Measurements from ENCODE around the gene DNAJC8.

DNAJC8 gene

DNA sequence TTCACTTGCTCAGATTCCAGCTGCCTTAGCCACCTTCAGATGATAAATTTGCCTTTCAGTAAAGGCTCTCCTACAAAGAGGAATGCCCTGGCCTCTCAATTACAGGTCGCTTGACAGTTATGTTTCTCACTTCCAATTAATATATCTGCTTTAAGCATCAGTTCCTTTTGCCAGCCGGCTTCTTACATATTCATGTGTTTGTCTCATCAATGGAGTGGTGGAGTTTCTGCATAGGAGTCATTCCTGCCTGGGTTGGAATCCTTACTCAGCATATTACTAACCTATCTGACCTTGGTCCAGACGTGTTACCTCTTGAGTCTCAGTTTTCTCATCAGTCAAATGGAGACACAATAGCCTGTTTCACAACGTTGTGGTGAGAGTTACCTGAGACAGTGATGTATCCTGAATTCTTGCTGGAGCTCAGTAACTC, 17.1 kb upstream of the DNAJC8 start:
- DNase-seq (ENCODE audit: low read depth in 2 of 3, low spot score in 2 of 3), result no peak

DNA sequence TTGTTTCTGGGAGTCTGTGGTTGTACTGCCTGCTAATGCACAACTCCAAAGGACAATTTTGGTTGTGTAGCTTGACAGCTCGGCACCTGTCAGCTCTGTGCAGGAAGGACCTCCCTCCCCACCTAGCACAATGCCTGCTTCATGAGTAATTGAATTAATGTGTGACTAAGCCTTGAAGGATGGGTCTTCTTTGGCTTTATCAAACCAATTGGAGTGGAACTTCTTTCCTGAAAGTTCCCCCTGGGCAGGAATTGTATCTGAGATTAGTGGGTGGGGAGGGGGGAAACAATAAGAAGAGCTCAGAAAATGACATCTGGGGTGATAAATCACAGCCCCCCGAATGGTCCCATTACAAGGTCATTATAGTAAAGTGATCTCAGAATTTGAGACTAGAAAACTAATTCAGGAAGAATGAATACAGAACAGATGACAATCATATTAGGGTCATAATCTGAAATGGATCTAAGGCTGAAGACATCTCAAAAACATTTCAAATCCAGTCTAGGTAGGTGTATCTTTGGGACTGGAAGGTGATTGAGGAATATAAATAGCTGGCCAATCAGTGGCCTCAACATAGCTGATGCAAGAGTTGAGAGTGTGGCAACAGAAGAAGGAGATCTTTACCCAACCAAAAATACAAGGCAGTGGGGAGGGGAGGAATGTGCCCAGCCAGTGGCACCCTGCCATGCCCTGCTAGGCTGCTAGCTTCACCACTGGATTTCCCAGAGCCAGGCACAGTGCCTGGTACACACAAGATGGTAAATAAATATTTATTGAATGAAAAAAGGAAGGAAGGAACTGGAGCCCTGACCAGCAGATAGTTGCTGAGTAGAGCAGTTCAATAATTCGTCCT, 16.4 kb upstream of the DNAJC8 start:
- no peak for DNase-seq (ENCODE audit: low read depth in 2 of 3, low spot score in 2 of 3)

DNA sequence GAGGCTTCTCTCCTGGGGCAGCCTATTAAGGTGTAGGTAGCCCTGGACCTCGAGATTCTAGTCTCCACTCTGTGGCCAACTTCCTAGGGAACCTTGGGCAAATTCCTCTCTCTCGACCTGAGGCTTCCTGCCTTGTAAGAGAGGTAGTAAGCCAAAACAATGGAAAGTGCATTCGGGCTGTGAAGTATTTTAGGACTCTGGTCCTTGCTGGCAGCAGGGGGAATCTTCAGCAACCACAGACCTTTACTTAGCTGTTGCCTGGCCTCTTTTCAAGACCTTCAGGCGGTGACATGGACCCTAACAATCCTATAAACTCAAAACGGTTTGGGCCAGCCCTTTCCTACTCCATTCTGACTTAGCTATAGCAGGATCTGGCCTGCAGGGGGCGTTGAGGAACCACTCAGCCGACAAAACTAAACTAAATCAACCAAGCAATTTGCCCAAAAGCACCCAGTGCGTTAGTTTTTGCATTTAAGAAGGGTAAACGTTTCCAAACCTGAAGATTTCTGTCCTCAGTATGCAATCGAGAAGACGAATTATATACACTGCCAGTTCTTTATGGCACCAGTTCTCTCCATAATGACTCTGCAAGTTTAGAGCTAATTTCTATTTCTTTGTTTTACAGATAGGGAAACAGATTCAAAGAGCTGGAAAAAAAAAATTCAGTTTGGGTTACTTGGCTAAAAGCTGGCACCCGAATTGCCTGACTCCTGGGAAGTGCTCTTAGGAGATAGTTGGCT, 15.6 kb upstream of the DNAJC8 start:
- DNase-seq (ENCODE audit: low read depth in 2 of 3, low spot score in 2 of 3), result peak; percentile 53 to 72 (median 72)

DNA sequence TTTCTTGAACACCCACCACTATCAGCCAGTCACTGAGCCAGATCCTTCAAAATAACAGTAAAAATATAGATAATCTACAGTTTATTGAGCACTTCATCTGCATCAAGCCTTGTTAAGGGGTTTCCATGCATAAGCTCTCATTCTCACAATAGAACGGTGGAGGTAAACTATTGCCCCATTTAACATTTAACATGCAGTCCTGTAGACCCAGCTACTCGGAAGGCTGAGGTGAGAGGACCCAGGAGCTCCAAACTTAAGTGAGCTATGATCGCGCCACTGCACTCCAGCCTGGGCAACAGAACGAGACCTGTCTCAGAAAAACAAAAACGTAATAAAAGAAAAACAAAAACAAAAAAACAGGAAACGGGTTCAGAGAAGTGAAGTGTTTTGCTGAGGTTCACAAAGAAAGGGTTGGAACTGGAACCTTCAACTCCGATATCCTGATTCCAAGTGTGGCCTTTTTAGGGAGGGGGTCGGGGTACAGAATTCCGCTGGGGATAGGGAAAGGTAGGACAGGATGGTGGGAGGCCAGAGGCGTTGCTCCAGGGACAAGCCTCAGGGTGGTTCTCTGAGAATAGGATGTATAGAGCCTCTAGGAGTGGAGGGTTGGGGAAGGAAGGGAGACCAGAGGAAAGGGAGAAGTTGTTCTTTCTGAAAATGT, 14.9 kb upstream of the DNAJC8 start:
- DNase-seq (ENCODE audit: low read depth in 2 of 3, low spot score in 2 of 3), result no peak

- no peak for DNase-seq (ENCODE audit: low read depth in 2 of 3, low spot score in 2 of 3)
These were observed 13.6 kb upstream of the DNAJC8 start for GRCh38 chr1:28246427-28246832.

- DNase-seq (ENCODE audit: low read depth in 2 of 3, low spot score in 2 of 3), result no peak
These were observed 11.9 kb upstream of the DNAJC8 start for GRCh38 chr1:28244549-28245251.

GRCh38 chr1:28243685-28244311, 11.0 kb upstream of the DNAJC8 start:
- no peak for DNase-seq (ENCODE audit: low read depth in 2 of 3, low spot score in 2 of 3)

- DNase-seq (ENCODE audit: low read depth in 2 of 3, low spot score in 2 of 3), result no peak
These were observed 8.9 kb upstream of the DNAJC8 start for GRCh38 chr1:28241638-28242241.

DNA sequence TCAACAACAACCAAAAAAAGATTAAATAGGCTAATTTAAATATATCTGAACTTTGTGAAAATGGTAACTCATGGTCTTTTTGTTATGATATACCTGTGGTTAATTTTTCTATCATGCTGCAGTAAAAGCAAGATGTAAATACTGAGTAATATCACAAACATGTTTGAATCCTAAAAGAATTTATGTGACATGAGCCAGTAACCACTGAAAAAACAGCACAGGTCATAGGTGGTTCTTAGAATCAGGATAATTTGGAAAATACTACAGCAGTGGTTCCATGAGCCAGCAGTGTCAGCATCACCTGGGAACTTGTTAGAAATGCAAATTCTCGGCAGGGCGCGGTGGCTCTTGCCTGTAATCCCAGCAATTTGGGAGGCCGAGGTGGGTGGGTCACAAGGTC, 7.2 kb upstream of the DNAJC8 start:
- no peak for DNase-seq (ENCODE audit: low read depth in 2 of 3, low spot score in 2 of 3)

GRCh38 chr1:28239004-28239403, 6.2 kb upstream of the DNAJC8 start:
- DNase-seq (ENCODE audit: low read depth in 2 of 3, low spot score in 2 of 3), result no peak

DNA sequence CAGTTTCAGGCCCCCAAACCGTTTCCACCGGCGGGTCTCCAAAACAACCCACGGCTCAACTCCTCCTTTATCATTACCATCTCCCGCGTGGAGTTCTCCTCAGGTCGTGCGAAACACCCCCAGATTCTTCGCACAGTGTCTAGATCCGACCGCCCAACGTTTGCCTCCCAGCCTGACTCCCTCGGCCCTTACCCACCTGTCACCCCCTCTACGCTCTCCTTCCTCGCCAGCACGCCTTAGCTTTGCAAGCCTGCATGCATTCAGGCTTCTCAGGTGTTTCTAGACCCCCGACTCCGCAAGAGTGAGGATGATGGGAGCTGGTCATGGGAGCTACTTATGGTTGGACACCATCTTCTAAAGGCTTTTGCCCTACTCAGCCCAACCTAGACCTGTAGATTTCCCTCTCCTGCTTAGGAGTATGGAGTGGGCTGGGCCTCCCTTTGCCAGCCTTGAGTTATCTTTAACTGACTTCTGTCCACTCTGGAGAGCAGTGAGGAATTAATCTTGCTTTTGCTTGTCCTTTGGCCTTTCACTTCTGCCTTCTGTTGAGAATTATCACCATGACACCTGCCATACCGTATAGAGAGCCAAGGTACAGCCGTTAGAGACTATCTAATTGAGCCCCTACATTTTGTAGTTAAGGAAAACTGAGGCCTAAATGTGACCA, 4.0 kb upstream of the DNAJC8 start:
- no peak for DNase-seq (ENCODE audit: low read depth in 2 of 3, low spot score in 2 of 3)

DNA sequence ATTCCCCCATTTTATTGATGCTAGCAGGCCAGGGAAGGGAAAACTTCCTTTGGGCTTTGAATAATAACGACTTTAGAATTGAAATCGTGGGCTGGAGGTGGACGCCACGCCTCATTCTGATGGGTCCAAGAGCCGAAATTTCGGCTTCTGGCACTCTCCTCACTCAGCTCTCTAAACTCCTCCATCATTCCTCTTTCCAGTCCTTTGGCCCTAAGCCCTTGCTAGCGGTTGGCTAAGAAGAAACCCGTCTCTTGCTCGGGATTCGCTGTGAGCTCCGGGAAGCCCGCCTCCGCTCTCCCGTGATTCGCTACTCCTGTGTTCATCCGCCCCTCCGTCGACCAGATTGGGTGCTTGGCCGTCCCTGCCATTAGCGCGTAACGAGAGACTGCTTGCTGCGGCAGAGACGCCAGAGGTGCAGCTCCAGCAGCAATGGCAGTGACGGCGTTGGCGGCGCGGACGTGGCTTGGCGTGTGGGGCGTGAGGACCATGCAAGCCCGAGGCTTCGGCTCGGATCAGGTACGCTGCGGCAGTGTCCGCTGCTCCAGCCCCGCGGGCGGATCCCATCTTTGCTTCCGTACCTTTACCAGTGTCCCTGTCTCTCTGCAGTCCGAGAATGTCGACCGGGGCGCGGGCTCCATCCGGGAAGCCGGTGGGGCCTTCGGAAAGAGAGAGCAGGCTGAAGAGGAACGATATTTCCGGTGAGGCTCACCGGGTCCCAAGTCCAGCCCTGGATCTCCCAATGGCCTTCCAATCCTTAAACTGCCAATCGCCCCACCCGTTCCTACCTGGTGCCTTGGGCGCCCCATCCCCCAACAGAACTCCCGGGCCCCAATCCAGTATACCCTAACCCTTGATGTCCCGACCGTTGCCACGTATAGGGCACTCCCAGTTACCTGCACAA, 3.2 kb upstream of the DNAJC8 start, which contains the start of gene ATP5IF1:
Gene ATP5IF1, plus strand, starts transcription at position 370 of the 901 bp plus-strand sequence. Its CDS starts 60 bp downstream, at position 430.
- DNase-seq (ENCODE audit: low read depth in 2 of 3, low spot score in 2 of 3), result peak; percentile 72 to 84 (median 73)

DNA sequence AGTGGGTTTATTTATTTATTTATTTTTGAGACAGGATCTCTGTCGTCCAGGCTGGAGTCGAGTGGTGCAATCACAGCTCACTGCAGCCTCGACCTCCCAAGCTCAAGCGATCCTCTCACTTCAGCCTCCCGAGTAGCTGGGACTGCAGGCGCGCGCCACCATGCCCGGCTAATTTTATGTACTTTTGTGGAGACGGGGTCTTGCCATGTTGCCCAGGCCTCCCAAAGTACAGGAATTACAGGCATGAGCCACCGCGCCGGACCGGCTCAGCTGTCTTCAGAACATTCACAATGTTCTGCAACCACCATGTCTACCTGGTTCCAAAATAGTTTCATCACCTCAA, 406 bp upstream of the DNAJC8 start:
- no peak for DNase-seq (ENCODE audit: low read depth in 2 of 3, low spot score in 2 of 3)

GRCh38 chr1:28229996-28230395, 2.8 kb downstream of the DNAJC8 start:
- DNase-seq (ENCODE audit: low read depth in 2 of 3, low spot score in 2 of 3), result no peak

- DNase-seq (ENCODE audit: low read depth in 2 of 3, low spot score in 2 of 3), result no peak
These were observed 3.7 kb downstream of the DNAJC8 start for GRCh38 chr1:28229089-28229488.

GRCh38 chr1:28213315-28213714, 19.5 kb downstream of the DNAJC8 start:
- DNase-seq (ENCODE audit: low read depth in 2 of 3, low spot score in 2 of 3), result no peak

- DNase-seq (ENCODE audit: low read depth in 2 of 3, low spot score in 2 of 3), result no peak
These were observed 23.1 kb downstream of the DNAJC8 start for GRCh38 chr1:28209700-28210099.

GRCh38 chr1:28208818-28209441, 23.9 kb downstream of the DNAJC8 start:
- DNase-seq (ENCODE audit: low read depth in 2 of 3, low spot score in 2 of 3), result no peak
